Esophagus mucosa (tissue), 1 donor: ENCODE data around the gene LRRC61. TPM values are rescaled to one million over a fixed set of nuclear protein-coding genes. Genes with fewer than 3 reads are reported as not detected.

Source experiments
- ATAC-seq: fragments of 200-7000 bp; cut with Tn5 transposase; one replicate; pipeline ENCODE4 v1.9.1; 2020
- total RNA-seq: library from RNA; stranded (reverse); gene quantifications from one replicate; pipeline ENCODE4 v1.2.4, GENCODE V29; 2023
- donor health status: DM: yes; HTN: yes; CAD: no.

The LRRC61 gene
- total RNA-seq, 1 donor from 2014 or later: 9.6 TPM

- peak; percentile 22 for ATAC-seq
These were observed 9.9 kb downstream of the LRRC61 start for GRCh38 chr7:150332852-150333635.

- no peak for ATAC-seq
These were observed 10.5 kb downstream of the LRRC61 start for GRCh38 chr7:150333659-150334058.

GRCh38 chr7:150334108-150334507, 11.0 kb downstream of the LRRC61 start:
- ATAC-seq: no peak

- ATAC-seq: no peak
These were observed 12.1 kb downstream of the LRRC61 start for GRCh38 chr7:150335108-150335773.

GRCh38 chr7:150335774-150336112, 12.6 kb downstream of the LRRC61 start:
- ATAC-seq: no peak

DNA sequence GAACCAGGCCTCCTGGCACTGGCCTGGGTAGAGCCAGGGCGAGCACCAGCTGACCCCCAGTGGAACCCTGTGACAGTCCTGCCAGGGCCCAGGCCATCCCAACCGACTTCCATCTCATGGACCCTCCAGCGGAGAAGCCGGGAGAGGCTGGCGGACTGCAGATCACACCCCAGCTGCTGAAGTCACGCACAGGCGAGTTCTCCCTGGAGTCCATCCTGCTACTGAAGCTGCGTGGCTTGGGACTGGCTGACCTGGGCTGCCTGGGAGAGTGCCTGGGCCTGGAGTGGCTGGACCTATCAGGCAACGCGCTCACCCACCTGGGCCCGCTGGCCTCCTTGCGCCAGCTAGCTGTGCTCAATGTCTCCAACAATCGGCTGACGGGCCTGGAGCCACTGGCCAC, 13.6 kb downstream of the LRRC61 start:
- no peak for ATAC-seq

GRCh38 chr7:150337179-150337578, 14.0 kb downstream of the LRRC61 start:
- no peak for ATAC-seq

GRCh38 chr7:150337659-150338081, 14.5 kb downstream of the LRRC61 start:
- ATAC-seq: no peak

DNA sequence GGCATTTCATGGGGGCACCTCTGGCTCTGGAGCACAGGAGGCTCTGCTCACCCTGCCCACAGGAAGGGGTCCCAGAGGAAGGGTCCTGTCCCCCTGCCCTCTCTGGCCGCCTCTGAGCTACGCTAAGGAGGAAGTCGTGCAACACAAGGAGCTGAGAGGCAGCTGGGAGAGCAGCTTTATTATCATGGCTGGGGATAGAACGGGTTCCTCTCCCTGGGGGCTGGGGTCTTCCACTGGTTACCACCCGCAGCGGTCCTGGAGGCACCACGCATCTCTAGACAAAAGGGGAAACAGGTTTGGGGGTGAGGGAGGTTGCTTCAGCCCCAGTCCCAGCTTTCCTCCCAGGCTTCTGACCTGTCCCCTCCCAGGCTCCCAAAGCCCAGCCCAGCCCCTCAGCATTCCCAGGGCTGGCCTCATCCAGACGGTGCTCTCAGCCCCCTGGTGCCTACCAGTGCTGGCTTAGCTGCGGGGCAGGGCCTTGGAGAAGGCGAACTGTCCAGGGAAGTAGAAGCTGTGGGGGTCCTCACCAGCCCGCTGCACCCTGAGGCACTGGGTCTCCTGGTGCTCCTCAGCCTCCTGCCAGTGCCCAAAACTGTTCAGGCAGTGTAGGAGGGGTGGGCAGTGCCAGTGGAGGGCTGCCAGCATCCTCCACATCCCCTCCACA, 15.1 kb downstream of the LRRC61 start:
- no peak for ATAC-seq

GRCh38 chr7:150339409-150339809, 16.3 kb downstream of the LRRC61 start:
- no peak for ATAC-seq

GRCh38 chr7:150340024-150340749, 17.0 kb downstream of the LRRC61 start:
- peak; percentile 49 for ATAC-seq

DNA sequence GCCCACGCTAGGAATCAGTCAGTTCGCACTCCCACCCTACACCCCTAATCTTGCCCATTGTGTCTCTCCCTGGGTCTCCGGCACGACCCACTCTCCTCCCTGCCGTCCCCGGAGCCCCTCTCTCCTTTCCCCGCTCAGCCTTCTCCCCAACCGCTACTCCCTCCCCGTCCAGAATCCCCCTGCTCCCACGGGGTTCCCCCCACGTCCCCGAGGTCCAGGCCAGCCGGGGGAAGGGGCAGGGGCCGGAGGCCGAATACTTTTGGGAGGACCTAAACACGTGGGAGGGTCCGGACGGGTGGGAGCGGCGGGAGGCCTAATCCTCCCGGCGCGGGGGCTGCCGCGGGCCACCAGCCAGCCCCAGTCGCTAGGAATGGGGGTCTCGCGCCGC, 17.7 kb downstream of the LRRC61 start:
- ATAC-seq: no peak

DNA sequence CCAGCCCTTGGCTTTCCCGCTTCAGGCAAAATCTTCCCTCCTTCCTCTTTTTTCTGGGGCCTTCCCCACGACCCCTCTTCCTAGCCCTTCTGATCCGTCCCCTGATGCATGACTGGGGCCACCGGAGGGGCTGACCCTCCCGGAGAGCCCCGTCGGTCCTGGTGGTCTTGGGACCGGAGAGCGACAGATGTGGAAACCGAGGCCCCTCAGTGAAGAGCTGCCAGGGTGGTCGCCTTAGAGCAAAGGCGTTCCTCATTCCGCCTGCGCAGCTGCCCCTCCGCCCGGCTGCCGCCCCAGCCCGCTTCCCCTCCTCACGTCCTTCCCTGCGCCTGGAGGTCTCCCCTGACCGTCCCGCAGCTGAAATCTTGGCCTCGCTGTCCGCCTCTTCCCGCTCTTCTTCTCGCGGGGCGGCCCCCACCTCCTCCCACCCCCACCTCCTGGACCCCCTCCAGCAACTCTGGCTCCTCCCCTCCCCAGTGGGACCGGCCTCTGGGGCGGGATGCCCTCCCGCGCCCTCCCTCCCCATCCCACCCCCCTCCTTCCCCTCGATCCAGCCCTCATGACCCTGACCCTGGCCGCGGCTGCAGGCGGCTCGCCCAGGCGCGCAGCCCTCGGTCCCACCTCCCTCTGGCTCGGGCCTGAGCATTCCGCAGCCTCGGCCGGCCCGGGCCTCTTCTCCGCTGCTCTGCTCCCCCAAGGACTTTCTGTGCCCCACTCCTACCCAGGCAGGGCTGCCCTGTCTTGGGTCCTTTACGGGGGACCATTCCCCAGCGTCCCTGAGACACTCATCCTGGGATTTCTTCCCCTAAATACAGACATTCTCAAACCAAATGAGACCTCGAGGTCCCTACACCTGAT, 18.3 kb downstream of the LRRC61 start, which contains the start of gene RARRES2:
RARRES2 (minus strand) TSS at position 367 of the 858 bp plus-strand sequence. CDS start 1,020 bp downstream, outside the sequence.
- ATAC-seq: no peak

- no peak for ATAC-seq
These were observed 18.9 kb downstream of the LRRC61 start for GRCh38 chr7:150342121-150342408.

GRCh38 chr7:150343225-150343624, 20.1 kb downstream of the LRRC61 start:
- no peak for ATAC-seq

GRCh38 chr7:150344299-150344698, 21.1 kb downstream of the LRRC61 start:
- no peak for ATAC-seq

DNA sequence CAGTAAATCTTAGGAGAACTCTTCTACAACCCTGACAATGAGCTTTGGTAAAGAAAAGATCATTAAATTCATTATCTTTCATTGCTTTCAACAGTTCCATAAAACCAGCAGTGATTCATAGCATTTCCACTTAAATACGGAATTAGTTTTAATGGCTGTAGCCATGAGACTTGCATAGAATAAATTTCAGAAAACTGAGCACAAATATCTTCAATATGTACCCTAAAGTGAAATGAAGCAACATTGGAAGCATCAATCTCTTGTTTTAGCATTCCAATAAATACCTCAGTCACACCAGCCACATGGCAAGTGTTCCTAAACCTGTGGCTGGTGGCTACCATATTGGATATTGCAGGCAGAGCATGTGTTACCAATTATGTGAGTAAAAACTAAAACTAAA, 21.9 kb downstream of the LRRC61 start:
- ATAC-seq: no peak

GRCh38 chr7:150346922-150347321, 23.8 kb downstream of the LRRC61 start:
- no peak for ATAC-seq

- ATAC-seq: no peak
These were observed 28.5 kb downstream of the LRRC61 start for GRCh38 chr7:150351587-150352194.

DNA sequence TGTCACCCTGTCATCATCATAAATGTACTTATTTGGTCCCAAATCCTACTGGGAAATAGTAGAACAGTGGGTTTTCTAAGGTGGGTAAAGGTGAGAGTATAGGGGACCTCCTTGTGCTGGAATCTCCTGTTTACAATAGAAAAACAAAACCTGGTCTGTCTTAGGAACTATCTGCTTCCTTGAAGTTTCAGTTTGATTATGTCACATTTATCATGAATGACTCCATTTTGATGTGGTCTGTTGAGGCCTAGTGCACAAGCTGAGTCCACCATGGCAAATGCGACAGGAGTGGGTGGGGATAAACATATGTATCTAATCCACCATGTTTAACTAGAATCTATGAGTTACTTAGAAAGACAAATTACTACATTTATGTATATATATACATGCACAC, 32.5 kb downstream of the LRRC61 start:
- no peak for ATAC-seq

GRCh38 chr7:150356265-150356897, 33.2 kb downstream of the LRRC61 start:
- no peak for ATAC-seq
